HG02943 (cell line): ENCODE data around the gene TEX14.

Experiments
- ATAC-seq: cut with Tn5 transposase; IDR thresholded peaks from one replicate; pipeline ENCODE4 v1.9.1; 2021; ENCODE audit warnings: mild to moderate bottlenecking, low read depth, moderate library complexity; ENCODE audit not compliant: unreplicated experiment

TEX14 gene

DNA sequence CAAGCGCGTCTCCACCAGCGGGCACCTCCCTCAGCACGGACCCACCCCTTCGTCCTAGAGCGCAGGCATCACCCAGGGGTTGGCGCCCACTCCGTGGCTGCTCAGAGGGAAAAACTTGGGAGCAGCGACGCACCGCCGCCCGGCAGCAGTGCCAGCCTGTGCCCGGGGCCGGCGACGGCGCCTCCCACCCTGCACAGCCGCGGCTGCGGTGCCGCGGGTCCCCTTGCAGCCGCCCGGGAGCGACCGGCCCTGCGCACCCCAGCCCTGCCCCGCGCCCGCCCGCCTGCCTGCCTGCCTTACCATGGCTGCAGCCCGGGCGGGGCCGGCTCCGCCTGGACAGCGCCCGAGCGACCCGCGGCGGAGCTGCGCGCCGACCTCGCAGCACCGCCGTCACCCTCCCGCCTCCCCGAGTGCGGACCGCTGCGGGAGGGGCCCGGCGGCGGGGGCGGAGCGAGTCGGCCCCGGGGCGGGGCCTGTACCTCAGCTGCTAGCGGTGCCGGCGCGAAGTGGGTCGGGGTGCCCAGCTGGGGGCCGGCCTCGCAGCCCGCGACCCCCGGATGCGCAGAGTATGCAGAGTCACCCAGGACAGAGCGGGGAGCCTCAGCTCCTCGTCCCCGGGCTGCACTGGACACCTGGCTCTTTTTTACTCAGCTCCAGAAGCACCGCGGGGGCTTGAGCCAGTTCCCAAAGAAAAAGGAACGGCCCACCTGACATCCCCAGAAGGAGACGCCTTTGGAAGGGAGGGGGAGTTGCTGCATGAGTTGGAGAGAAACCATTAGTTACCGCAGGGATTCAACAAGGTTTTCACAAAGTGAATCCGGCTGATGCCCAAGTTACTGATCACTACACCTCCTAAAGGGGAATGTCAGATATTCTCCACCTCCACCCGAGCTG is 159.9 kb downstream of the TEX14 start:
- no peak for ATAC-seq

GRCh38 chr17:58531122-58531521 is 160.7 kb downstream of the TEX14 start:
- no peak for ATAC-seq

DNA sequence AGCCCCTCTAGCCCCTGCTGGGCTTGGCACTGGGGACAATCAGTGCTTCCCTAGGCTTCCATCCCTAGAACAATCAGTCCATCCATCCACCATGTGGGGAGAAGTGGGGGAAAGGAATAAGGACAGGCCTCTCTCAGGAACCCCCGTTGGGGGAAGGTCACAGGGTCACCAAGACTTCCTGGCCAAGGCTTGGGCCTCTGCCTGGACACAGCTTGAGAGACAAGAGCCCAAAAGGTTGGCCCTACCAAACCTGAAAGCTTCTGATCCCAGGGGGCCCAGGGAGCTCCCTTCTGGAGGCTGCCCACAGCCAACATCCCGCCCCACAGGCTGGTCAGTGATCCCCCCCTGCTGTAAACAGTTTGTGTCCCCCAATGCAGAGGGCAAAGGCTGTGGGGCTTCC is 161.2 kb downstream of the TEX14 start:
- ATAC-seq = no peak

GRCh38 chr17:58529275-58529674 is 162.6 kb downstream of the TEX14 start:
- no peak for ATAC-seq

DNA sequence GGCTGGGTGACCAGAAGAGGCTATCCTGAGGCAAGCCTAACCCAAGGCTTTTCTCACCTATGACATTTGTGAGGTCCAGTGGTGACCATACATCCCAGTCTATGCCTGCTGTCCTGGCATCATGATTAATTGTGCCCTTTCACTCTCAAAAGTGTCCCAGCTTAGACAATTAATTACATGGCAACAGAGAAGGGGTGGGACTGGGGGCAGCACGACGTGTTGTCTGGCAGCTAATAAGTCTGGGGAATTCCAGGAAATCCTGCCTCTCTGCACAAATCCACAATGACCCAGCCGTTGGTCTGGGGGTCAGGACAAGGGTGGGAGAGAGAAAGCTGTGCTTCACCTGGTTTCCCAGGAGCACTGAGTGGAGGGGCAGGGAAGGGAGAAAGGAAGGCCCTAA is 163.4 kb downstream of the TEX14 start:
- ATAC-seq = no peak

DNA sequence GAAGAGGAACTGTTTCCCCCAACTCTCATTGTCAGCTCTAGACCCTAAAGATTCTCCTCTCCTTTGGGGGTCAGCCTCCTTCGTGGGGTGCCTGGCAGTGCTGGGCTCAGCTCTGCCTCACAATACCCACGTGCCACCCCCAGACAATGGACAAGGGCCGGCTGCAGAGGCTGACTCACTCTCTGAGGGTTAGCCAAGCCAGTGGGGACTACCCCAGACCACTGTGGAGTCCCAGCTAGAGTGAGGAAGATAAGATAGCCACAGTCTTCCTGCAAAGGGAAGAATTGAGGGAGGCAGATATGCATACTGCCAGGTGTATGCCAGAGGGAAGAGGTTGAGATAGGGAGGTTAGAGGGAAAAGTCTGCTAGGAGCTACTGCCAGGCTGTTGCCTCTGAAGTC is 163.9 kb downstream of the TEX14 start:
- ATAC-seq = no peak

- no peak for ATAC-seq
Observed at GRCh38 chr17:58527306-58527705, 164.5 kb downstream of the TEX14 start.

GRCh38 chr17:58525239-58525638 is 166.6 kb downstream of the TEX14 start:
- no peak for ATAC-seq

GRCh38 chr17:58521680-58522079 is 170.2 kb downstream of the TEX14 start:
- no peak for ATAC-seq

DNA sequence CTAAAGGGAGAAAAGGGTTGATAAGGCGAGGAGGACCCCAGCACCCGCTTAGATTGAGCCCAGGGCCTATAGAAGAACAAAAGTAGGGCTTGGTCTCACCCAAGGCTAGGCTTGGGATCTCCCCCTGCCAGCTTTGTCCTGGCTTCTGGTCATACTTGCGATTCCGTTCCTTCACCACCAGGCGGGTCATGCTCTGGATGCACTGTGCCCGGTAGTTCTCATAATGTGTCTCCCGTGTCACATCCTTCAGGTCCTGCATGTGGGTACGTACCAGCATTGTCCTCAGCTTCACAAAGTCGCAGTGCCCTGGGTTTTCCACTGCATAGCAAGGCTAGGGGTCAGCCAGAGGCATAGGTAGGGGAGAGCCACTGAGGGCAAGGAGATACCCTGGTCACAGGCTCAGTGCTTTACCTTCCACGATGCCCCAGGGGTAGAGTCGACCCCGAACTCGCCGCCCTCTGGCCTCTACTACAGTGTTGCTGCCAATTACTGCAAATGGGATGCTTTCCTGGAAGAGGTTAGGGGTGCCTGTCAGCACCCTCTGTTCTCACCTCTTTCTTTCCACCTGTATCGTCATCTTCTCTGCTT is 170.9 kb downstream of the TEX14 start:
- ATAC-seq = no peak

- peak; percentile 79 for ATAC-seq
Observed at GRCh38 chr17:58517928-58518609, 173.8 kb downstream of the TEX14 start.

GRCh38 chr17:58517378-58517927 is 174.4 kb downstream of the TEX14 start:
- no peak for ATAC-seq

DNA sequence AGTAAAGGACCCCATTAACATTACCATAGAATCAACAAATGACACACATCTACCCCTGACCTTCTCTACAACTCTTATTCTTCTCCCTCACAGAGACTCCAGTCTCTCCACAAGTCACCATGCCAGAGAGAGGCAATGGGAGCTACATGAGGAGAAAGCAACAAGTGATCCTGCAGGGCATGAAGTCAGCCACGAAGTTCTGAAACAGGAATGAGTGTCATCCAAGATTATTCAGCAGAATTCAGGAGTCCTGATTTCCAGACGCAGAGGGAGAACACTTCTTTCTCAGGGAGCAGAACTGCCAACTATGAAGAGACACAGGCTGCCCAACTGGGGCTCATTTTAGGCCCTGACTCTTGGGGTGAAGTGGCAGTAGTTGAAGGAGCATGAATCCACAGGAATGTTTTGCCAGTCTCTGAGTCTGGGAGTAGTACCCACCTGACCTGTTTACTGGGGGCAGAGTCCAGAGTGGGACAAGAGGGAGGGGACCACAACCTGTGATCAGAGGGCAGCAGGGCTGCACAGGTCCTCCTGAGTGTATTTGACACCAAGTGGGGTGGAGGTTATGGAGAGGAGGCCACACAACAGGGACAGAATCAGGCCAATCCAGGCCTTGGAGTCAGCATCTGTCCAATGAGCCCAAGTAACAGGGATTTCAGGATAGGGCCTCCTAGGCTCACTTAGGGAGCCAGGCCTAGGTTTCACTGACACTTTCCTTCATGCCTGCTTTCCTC is 175.0 kb downstream of the TEX14 start:
- ATAC-seq = no peak

GRCh38 chr17:58515286-58515685 is 176.6 kb downstream of the TEX14 start:
- no peak for ATAC-seq

GRCh38 chr17:58514770-58515157 is 177.1 kb downstream of the TEX14 start:
- no peak for ATAC-seq

- ATAC-seq = no peak
Observed at GRCh38 chr17:58513965-58514769, 177.7 kb downstream of the TEX14 start, which contains the start of gene MTMR4. MTMR4 (minus strand) TSS chr17:58514638; CDS start chr17:58514407, 231 bp downstream.

DNA sequence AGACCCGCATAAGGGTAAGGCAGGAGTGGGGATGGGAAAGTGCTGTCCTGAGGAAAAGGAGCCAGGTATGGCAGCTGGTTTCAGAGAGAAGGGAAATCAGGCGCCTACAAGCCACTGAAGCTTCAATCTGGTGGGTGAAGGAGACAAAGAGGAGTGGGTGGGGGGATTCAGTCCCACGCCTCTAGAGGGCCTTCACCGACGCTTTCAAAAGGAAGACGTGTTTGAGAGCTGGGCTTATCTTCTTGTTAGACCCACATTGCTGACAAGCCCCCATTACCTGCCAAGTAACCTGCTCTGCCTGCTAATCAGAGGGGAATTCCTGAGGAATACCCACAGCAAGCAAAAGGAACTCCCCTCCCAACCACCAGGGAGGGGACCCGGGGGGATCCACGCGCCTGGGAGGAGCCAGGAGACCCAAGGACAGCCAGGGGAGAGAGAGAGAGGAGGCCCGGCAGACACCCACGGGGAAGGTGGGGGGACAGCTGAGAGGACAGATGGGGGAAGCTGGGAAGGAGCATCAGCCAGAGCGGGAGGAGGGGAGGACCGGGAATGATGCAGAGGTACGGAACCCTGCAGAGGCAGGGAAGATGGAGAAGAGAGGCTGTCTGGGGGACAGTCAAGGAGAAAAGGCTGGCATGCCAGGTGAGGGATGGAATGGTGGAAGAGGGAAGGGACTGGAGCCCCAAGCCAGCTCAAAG is 178.4 kb downstream of the TEX14 start:
- no peak for ATAC-seq

GRCh38 chr17:58510075-58510474 is 181.8 kb downstream of the TEX14 start:
- no peak for ATAC-seq
